ENCODE results near the gene CASP8. TPM values are rescaled to one million over a fixed set of nuclear protein-coding genes. Genes with fewer than 3 reads are reported as not detected.

Gene CASP8
- total and polyA plus RNA-seq, 2 of the 13 experiments (the other 11 are each of a cell fraction or from before 2014, with no cell fraction given), result 25.0 to 52.8 TPM

DNA sequence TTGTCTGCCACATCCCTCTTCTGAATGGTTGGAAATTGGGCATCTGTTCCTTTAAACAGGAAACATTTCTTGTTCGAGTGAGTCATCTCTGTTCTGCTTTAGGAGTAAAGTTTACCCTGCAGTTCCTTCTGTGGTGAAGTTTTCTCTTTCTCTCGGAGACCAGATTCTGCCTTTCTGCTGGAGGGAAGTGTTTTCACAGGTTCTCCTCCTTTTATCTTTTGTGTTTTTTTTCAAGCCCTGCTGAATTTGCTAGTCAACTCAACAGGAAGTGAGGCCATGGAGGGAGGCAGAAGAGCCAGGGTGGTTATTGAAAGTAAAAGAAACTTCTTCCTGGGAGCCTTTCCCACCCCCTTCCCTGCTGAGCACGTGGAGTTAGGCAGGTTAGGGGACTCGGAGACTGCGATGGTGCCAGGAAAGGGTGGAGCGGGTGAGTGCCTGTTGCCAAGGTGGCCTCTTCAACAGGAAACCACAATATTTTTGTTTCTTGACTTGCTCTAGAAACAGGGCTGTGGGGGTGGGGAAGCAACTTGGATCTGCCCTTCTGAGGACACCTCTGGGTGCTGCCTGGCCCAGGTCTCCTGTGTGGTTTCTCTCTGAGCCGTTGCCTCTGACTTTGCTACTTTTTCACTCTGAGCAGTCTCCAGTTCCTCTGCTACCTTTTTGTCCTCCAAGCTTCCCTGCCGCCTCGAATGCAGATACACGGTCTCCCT, 2.2 kb upstream of the CASP8 start (continued):
- TF ChIP-seq KMT2B (CRISPR knock-in tag; IDR thresholded peaks at IDR 0.05), result peak; percentile 59
- 0 out of 2 replicates have a peak, but pooled peaks have one; percentile 55 for TF ChIP-seq BRD4 (CRISPR knock-in tag; IDR thresholded peaks at IDR 0.05)
- peak; percentile 68 for TF ChIP-seq ZNF281 (CRISPR knock-in tag; IDR thresholded peaks at IDR 0.05; ENCODE audit: borderline replicate concordance)
- TF ChIP-seq KAT2B (IDR thresholded peaks at IDR 0.05; ENCODE audit: borderline replicate concordance, low read depth, low read length), result no peak
- TF ChIP-seq ZBTB14 (CRISPR knock-in tag; IDR thresholded peaks at IDR 0.05), result no peak
- TF ChIP-seq, protein P1, sequence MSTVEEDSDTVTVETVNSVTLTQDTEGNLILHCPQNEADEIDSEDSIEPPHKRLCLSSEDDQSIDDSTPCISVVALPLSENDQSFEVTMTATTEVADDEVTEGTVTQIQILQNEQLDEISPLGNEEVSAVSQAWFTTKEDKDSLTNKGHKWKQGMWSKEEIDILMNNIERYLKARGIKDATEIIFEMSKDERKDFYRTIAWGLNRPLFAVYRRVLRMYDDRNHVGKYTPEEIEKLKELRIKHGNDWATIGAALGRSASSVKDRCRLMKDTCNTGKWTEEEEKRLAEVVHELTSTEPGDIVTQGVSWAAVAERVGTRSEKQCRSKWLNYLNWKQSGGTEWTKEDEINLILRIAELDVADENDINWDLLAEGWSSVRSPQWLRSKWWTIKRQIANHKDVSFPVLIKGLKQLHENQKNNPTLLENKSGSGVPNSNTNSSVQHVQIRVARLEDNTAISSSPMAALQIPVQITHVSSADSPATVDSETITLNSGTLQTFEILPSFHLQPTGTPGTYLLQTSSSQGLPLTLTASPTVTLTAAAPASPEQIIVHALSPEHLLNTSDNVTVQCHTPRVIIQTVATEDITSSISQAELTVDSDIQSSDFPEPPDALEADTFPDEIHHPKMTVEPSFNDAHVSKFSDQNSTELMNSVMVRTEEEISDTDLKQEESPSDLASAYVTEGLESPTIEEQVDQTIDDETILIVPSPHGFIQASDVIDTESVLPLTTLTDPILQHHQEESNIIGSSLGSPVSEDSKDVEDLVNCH (CRISPR knock-in tag; IDR thresholded peaks at IDR 0.05), result no peak
- peak; percentile 72; the same call in 1 of the 2 replicates for TF ChIP-seq ZNF572 (CRISPR knock-in tag; IDR thresholded peaks at IDR 0.05)
- peak; percentile 28; the same call in 1 of the 2 replicates for TF ChIP-seq SAFB2 (CRISPR knock-in tag; IDR thresholded peaks at IDR 0.05; ENCODE audit: borderline replicate concordance, low read depth)
- no peak for TF ChIP-seq HMG20B (CRISPR knock-in tag; conservative IDR thresholded peaks at IDR 0.05)
- TF ChIP-seq PHB2 (IDR thresholded peaks at IDR 0.05; ENCODE audit: partially characterized antibody), result no peak
- TF ChIP-seq KLF6 (CRISPR knock-in tag; IDR thresholded peaks at IDR 0.05), result 0 out of 2 replicates have a peak, but pooled peaks have one; percentile 12
- TF ChIP-seq CSRNP1 (CRISPR knock-in tag; IDR thresholded peaks at IDR 0.05), result 0 out of 2 replicates have a peak, but pooled peaks have one; percentile 25
- TF ChIP-seq ZBTB3 (CRISPR knock-in tag; IDR thresholded peaks at IDR 0.05; ENCODE audit: borderline replicate concordance, low read depth), result no peak
- no peak for TF ChIP-seq ETV6 (CRISPR knock-in tag; conservative IDR thresholded peaks at IDR 0.05)
- peak; percentile 93 for TF ChIP-seq ELF4 (CRISPR knock-in tag; IDR thresholded peaks at IDR 0.05; ENCODE audit: borderline replicate concordance)
- TF ChIP-seq IKZF5 (CRISPR knock-in tag; IDR thresholded peaks at IDR 0.05), result no peak
- peak; percentile 40; the same call in 1 of the 2 replicates for TF ChIP-seq ELF3 (CRISPR knock-in tag; IDR thresholded peaks at IDR 0.05)
- TF ChIP-seq SMAD3 (CRISPR knock-in tag; IDR thresholded peaks at IDR 0.05), result peak; percentile 29; the same call in 1 of the 2 replicates
- peak; percentile 64 for TF ChIP-seq HDAC1 (CRISPR knock-in tag; IDR thresholded peaks at IDR 0.05)
- no peak for TF ChIP-seq SUZ12 (IDR thresholded peaks at IDR 0.05; ENCODE audit: low read depth, low read length)

All from HepG2 (cell line).